GM21529 (cell line): Measurements from ENCODE around the gene PDIA2.
"Not testable (repeated sequence)": the region's sequence is repeated elsewhere in the genome, so short reads cannot be mapped to it uniquely, and the experiment has no call there.

Experiments
- ATAC-seq: cut with Tn5 transposase; IDR thresholded peaks from one replicate; pipeline ENCODE4 v1.9.1; 2021; ENCODE audit not compliant: unreplicated experiment

Gene PDIA2

DNA sequence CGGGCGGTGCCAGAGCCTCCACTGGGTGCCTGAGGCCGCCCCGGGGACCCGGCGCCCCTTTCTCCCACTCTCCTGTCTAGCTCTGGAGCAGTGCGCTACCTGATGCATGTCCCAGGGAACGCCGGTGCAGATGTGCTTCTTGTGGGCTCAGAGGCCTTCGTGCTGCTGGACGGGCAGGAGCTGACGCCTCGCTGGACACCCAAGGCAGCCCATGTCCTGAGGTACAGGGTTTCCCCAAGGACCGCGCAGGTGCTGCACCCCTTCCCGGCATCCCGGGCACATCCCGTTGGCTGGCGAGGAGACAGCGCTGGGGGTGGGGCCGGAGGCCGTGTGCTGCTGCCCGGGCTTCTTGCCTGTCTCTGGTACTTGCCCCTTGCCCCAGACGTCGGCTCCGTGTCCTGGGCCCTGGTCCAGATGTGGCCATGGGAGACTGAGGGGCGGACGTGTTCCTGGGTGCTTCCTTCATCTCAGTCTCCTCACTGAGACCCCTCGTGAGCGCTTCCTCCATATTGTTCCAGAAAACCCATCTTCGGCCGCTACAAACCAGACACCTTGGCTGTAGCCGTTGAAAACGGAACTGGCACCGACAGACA, 19.7 kb upstream of the PDIA2 start:
- ATAC-seq, result no peak

DNA sequence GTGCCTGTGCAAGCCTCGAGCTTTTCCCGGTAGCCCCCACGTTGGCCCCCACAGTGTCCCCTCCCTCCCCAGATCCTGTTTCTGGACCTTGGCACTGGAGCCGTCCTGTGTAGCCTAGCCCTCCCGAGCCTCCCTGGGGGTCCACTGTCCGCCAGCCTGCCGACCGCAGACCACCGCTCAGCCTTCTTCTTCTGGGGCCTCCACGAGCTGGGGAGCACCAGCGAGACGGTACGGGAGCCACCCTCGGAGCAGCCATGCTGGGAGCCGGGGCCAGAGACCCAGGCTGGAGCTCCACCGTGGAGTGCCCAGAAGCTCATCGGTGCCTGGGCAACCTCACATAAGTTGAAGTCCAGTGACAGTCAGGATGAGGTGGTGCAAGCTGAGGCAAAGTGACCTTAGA, 19.0 kb upstream of the PDIA2 start:
- ATAC-seq, result no peak

DNA sequence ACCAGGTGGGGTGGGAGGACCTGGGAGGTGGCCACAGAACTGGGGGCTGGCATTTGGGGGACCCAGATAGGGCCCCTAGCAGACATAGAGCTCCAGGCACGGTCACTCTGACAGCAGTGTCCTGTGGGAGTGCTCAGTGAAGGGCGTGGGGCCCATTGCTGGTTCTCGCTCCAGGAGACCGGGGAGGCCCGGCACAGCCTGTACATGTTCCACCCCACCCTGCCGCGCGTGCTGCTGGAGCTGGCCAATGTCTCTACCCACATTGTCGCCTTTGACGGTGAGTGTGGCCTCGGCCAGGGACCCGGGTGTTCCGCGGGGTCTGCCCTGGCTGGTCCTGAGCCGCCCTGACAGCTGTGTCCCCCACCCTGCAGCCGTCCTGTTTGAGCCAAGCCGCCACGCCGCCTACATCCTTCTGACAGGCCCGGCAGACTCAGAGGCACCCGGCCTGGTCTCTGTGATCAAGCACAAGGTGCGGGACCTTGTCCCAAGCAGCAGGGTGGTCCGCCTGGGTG, 18.5 kb upstream of the PDIA2 start:
- no peak for ATAC-seq

DNA sequence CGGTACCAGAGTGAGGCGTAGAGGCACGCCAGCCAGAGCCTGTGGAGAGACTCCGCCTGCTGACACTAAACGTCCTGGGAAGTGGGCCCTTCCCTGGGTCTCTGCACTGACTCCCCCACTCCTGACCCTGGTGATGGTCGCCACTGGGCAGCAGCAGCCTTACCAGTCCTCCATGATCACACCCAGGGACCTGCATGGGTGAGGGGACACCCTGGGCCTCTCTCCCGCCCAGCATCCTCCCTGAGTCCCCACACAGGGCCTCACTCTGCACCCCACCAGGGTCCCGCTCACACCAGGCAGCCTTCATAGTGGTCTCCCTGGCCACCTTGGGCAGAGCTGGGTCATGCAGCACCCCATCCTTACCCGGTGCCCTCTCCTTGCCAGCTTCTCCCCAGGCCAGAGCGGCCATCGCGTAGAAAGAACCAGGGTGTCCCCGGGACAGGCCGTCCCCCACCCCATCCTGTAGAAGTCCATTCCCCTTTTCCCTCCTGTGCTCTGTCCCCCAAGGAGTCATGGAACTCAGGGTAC, 17.9 kb upstream of the PDIA2 start:
- ATAC-seq, result no peak

- no peak for ATAC-seq
These were observed 17.3 kb upstream of the PDIA2 start for GRCh38 chr16:265711-266110.

DNA sequence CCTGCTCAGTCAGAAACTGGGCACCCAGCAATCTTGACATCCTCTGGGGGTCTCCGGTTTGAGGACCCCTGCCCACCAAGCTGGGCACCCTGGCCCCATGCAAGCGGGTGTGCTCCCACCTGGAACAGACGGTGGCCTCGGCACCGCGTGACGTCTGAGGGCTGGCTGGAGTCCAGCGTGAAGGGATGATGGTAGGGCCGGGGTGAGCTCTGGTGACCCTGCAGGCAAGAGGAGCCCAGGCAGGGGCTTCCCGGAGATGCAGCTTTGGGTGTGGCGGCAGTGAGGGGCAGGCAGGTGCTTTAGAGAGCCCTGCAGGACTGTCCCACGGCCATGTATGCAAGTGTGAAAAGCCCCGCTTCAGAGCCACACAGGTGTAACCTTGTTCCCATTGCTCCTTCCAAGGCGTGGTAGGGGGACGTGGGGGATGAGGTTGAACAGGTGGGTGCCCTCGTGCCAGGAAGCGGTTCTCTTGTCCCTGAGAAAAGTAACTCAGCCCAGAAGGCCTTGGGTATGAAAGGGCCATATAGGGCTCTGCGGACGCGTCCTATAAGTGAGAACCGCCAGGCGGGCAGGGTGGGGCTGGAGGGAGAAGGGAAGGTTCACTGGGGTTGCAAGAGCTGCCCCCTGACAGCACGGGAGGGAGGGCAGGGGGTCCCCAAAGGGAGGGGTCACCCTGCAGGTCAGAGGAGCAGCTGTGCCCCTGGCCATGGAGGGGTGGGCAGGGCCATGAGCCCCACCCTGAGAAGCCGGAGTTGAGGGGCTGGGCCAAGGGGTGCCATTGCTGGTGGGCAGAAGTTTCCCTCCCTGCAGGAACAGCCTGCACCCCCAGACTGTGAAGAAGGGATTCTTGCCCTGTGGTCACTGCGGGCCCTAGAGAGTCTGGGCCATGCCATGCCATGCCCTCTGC, 16.5 kb upstream of the PDIA2 start:
- no peak for ATAC-seq

DNA sequence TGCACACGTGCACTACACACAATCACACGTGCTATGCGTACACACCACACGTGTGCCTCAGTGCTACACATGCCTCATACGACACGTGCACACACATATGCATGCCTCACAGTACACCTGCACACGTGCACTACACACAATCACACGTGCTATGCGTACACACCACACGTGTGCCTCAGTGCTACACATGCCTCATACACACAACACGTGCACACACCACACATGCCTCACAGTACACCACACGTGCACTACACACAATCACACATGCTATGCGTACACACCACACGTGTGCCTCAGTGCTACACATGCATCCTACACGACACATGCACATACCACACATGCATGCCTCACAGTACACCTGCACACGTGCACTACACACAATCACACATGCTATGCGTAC, 15.4 kb upstream of the PDIA2 start:
- not testable (repeated sequence) for ATAC-seq

GRCh38 chr16:268141-269053, 14.6 kb upstream of the PDIA2 start:
- no peak for ATAC-seq

DNA sequence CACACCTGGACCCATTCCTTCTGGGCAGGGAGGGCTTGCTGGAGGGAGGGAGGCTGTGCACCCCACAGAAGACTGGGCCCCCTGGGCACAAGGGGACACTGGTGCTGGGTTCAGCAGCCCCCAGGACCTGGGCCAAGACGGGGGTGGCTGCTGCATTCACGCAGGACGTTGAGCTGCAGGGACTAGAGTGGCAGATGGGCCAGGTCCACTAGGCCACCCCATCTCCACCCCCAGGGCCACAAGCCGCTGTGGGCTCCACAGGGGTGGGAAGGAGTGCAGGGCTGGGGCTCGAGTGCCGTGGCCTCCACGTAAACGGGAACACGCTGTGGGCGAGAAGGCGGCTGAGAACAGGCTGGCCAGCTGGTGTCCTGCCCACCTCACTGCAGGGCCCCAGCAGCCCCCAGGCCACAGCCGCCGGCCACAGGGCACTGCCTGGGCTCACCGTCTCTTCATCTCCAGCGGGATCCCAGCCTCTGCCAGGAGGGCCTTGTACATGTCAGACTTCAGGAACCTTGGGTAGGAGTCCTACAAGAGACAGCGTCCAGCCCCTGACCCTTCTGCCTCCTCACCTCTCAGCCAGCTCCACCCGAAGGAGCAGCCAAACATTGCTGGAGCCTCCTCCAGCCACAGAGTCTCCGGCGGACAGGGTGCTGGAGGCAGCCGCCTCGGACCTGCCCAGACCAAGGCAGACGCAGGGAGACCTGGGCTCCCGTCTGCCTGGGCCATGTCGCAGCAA, 13.7 kb upstream of the PDIA2 start:
- ATAC-seq, result no peak

DNA sequence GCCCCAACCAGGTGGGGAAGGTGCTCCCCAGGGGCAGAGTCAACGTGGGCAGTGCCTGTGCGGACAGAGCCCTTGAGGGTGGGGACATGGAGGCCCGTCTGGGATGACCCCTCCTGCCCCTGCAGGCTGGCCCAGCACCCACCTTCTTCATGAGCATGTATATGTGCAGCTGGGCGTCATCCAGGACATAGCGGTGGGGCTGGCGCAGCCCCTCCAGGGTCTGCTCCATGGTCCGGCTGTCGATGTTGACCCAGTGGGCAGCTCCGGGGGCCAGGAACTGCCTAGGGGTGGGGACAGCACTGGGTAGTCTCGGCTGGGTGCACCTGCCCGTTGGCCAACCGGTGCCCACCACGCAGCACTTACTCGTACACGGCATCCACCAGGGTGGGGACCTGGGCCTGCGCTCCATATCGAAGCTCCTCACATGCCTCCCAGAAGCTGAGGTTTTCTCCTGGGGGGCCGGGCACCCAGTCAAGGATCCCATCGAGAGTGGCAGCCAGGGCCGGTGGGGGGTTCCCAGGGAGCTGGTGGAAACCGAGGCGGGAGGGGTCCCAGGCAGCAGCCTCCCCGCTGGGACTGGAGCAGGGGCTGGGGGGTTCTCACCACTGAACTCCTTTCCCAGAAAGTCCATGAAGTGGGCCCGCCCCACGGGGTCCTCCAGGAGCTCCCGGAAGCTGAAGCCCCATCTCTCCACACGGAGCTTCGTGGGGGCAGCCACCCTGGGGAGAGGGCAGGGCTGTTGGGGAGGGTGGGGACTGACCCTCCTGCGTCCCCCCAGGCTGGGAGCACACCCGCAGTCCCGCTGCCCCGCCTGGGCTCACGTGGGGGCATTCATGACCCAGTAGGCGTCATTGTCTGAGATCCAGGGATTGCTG, 12.3 kb upstream of the PDIA2 start:
- ATAC-seq, result no peak

GRCh38 chr16:272633-273546, 10.1 kb upstream of the PDIA2 start:
- no peak for ATAC-seq

- ATAC-seq, result no peak
These were observed 9.2 kb upstream of the PDIA2 start for GRCh38 chr16:273547-274421.

- no peak for ATAC-seq
These were observed 7.8 kb upstream of the PDIA2 start for GRCh38 chr16:275041-275641.

- no peak for ATAC-seq
These were observed 7.2 kb upstream of the PDIA2 start, which contains the start of gene RGS11 for GRCh38 chr16:275786-276232. RGS11 (minus strand) TSS chr16:275944; CDS start chr16:275911, 33 bp downstream.

GRCh38 chr16:276426-277077, 6.4 kb upstream of the PDIA2 start:
- no peak for ATAC-seq

GRCh38 chr16:278863-279366, 4.0 kb upstream of the PDIA2 start:
- ATAC-seq, result no peak
